HG03135 (cell line): ENCODE results near the gene CRISPLD2.

ENCODE experiments used
- ATAC-seq: cut with Tn5 transposase; IDR thresholded peaks from one replicate; pipeline ENCODE4 v1.9.1; 2021; ENCODE audit warnings: mild to moderate bottlenecking, moderate library complexity; ENCODE audit not compliant: unreplicated experiment

The CRISPLD2 gene, protein sequence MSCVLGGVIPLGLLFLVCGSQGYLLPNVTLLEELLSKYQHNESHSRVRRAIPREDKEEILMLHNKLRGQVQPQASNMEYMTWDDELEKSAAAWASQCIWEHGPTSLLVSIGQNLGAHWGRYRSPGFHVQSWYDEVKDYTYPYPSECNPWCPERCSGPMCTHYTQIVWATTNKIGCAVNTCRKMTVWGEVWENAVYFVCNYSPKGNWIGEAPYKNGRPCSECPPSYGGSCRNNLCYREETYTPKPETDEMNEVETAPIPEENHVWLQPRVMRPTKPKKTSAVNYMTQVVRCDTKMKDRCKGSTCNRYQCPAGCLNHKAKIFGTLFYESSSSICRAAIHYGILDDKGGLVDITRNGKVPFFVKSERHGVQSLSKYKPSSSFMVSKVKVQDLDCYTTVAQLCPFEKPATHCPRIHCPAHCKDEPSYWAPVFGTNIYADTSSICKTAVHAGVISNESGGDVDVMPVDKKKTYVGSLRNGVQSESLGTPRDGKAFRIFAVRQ

DNA sequence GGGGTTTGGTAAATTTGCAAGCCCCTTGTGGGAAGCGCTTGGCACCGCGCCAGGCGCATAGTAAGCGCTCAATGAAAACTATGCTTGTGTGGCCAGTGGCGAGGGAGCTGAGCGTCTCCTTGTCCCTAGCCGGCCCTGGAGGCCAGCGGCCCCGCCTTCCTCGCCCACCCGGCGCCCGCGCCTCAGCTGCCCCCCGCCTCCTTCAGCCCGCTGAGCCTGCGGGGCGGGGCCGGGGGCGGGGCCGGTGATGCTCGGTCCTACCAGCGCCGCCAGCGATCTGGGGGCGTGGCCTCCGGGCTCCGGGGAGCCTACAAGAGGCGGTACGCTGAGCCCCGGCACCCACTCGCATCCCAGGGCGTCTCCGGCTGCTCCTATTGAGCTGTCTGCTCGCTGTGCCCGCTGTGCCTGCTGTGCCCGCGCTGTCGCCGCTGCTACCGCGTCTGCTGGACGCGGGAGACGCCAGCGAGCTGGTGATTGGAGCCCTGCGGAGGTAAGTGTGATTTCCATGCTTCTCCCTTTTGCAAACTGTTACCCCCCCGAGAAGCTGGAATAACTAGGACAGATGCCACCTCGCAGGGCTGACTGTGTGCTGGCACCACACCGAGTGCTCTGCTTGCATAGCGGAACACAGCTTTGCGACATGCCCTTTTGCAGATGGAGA is at the start of gene CRISPLD2:
Gene CRISPLD2 (plus strand): TSS at position 342 of the 661 bp plus-strand sequence. CDS start 18,511 bp downstream, outside the sequence.
- ATAC-seq, result no peak

DNA sequence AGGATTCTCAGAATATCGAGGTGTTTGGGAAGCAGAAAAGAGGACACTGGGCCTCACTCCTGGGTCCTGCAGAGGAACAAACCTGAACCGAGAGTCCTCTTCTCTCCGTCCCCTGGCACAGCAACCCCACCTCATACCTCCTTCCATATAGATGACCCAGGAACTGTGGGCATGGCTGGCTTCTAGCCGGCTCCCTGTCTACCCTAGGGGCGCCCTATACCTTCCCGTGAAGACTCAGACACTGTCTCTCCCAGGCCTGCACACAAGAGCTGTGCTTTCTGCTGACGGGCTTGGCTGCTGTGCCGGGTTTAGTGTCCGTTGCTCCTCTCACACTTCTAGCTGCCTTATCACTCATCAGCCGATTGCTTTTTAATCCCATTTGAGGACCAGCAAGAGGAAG is 46.5 kb upstream of the CRISPLD2 start:
- no peak for ATAC-seq

DNA sequence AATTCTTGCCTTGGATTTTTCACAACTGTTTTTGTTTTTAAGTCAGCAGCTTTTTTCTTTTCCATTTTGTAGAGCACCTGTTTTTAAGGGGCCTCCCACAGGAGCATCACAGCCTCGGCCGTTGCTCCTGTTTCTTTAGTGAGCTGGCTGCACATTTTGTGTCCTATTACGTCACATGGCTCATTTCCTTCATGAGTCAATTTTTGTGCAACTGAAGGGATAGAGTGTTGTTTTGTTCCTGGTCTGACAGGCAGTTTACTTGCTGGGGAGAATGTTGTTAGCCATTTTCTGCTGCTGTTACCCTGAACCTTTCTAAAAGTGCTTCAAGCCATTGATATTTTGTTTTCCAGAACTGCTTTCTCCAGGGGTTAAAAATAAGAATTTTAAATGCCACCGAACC is 45.0 kb upstream of the CRISPLD2 start:
- ATAC-seq, result no peak

DNA sequence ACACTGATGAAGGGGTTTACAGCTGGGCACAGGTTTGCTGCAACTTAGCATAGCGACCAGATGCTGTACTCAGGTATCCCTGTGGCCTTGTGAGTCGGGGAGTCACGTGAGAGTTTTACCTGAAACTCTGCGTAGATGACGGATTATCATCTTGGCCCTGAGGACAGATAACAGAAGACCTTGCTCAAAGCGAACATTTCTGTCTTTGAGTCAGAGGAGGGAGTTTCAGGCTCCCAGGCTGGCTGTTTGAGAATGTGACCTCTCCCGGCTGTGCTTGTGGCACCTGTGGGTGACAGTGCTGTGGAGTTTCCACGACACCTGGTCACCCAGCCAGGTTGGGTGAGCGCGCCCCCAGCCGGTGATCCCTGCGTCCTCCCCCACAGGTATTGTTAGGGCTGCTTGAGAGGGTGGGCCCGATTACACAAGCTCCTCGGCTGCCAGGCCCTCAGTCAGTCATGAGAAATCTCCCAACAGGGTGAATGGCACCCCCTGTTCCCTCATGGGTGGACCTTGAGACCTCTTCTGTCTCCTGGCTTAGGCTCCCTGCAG is 44.4 kb upstream of the CRISPLD2 start:
- ATAC-seq, result no peak

DNA sequence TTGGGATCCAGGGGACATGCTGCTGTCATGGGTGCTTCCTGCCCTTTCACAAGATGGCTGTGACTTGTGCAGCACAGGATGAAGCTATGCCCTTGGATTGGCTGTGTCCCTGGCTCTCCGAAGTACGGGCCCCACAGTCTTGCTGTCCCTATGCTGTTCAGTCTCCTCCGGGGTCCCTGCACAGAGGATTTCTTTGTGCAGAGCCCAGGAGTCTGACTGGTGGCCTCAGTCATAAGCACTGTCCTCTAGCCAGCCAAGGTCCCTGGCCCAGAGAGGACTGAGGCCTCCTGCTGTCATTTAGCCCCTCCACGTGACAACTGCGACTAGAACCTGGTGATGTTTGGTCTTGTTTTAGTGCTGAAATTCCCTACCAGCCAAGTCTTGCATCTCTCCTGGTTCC is 42.4 kb upstream of the CRISPLD2 start:
- no peak for ATAC-seq

DNA sequence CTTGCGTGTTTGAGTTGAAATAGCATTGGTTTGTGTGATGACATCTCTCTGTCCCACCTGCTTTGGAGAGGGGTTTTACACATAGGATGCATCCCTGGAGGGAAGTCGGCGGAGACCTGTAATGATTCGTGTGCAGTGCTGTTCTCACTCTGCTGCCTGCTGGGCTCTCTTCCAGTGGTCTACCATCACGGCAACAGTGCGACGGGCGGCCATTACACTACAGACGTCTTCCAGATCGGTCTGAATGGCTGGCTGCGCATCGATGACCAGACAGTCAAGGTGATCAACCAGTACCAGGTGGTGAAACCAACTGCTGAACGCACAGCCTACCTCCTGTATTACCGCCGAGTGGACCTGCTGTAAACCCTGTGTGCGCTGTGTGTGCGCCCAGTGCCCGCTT is 41.1 kb upstream of the CRISPLD2 start:
- ATAC-seq, result no peak

DNA sequence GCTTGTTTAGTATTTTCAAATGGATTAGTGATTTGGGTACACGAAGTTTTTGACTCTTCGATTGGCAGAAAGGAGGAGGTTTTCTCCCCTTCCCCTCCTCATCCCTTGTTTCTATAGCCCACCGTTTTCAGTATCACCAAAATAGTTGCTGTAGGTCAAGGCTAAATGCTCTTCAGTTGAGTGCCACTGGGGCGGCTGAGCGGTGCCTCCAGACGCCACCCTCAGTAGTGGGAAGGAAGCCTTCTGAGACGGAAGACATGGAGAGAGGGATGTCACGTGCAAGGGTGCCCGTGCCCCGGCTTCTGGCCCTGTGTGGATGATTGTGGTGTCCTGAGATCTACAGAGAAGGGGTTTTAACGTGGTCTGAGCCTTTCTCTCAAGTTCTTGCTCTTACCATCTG is 39.7 kb upstream of the CRISPLD2 start:
- ATAC-seq, result no peak

DNA sequence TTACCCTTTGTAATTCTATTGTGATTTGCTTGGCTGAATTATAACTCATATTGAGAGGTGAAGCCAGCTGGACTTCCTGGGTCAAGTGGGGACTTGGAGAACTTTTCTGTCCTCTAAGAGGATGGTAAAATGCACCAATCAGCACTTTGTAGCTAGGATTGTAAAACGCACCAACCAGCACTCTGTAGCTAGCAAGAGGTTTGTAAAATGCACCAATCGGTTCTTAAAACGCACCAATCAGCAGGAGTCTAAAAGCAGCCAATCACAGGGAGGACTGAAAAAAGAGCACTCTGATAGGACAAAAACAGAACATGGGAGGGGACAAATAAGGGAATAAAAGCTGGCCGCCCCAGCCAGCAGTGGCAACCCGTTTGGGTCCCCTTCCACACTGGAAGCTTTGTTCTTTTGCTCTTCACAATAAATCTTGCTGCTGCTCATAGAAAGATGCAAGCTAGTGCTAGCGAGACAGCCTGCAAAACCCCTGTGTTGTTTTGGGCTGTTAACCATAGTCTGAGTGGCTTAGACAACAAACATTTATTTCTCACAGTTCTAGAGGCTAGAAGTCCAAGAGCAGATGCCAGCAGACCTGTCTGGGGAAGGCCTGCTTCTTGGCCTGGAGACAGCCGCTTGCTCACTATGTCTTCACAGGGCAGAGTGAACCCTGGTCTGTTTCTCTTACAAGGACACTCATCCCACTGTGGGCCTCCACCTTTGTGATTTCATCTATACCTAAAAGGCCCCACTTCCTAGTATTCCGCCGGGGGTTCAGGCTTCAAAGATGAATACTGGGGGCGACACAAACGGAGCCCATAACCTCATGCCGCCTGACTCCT is 39.0 kb upstream of the CRISPLD2 start:
- ATAC-seq, result no peak

DNA sequence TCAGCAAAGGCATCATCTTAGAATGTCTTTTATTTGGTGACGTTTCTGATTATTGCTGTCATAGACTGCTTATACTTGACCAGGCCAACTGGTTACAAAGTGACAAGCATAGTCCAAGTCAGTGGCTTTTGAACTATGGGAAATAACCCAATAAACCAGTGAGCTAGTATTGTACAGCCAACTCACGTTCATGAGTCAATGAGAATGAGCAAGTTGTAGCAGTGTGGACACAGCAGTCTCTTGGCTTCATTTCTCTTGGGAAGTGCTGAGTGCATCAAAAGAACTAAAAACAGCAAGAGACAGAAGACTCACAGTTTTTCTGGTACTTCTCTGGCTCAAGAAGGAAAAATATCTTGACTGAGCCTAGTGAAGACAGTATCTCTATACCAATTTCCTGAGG is 36.9 kb upstream of the CRISPLD2 start:
- ATAC-seq, result no peak

DNA sequence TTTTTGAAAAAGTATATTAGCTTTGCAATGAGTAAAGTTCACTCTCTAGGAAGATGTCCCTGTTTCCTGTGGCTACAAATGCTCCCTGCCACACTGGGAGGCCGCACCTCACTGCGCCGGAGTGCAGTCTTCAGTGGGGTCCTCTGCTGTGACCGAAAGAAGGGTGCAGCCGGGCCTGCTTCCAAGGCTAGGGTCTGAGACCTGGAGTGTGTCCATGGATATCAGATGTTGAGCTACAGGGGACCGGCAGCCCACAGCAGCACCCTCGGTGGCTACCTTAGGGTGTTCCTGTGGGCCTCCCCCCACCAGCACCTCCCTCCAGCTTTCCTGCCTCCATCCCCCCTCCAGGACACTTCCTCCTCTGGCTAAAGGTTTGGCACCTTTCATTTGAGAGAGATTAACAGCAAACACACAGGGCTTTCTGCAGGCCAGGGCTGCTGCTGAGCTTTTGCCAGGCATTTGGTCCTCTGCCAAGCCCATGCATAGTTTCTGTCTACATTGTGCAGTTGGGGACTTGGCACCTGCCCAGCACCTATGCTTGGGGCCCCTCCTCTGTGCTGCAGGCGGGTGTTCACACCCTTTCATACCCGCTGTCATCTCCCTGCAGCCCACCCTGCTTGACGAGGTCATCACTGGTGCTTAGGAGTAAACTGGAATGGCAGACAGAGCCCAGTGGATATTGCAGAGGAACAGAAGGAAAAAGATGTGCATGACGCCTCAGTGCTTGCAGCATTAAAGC is 33.8 kb upstream of the CRISPLD2 start:
- no peak for ATAC-seq

DNA sequence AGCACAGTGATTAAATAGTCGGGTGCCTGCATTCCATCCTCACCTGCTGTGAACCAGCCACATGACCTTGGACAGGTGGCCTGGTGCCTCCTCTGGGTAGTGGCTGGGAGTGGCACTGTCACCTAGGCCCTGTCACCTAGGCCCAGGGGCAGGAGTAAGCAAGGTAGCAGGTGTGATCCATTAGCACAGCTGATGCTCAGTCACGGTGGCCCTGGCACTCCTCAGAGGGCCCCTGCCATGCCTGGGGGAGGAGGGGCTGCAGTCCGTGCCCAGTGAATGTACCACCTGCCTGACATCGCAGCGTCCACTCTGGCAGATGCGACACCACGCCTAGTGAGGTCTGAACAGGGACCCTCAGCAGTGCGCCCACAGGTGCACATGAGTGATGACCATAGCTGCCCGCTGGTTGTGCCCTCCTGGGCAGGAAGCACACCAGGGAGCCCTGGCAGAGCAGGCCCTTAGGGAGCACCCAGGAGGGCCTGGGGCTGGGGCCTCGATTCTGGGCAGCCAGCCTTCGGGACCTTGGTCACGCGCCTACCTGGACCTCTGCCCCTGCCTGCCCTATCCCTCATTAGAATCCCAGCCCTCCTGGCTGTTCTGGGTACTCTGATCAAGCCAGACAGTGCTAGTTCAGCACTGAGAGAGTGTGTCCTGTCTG is 33.1 kb upstream of the CRISPLD2 start:
- ATAC-seq, result no peak

DNA sequence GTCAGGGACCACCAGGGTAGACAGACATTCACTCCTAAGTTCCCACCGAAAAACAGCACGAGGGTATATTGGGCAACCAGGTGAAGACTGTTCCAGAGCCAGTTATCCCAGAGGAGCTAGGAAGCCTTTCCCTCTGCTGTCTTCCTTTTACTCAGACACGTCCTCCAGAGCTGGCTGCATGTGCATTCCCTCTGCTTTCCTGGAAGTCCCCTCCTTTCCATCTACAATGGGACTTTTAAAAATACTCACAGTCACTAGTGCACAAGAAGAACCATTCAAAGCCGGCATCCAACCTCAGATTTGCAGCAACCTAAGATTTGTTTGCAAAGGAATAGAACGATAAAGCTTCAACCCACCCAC is 32.5 kb upstream of the CRISPLD2 start:
- ATAC-seq, result no peak

DNA sequence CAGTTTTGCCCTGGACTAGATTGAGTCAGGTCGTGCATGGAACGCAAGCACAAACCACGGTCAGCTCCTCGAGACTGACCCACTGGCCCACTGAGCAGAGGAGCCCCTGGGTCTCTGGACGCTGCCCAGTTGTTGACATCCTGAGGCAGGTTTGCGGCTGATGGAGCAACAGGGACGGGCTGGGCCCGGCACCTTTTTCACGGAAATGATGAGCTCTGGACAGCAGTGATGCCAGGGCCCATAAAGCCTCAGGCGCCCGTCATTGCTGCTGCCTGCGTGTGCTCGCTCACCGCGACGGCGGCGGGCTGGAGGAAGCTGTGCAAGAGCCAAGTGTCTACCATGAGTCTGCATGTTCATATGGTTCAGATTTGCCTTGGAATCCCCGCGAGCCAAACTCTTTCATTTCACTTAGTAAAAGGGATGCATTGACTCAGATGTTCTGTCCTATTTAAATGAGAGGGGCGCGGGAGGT is 30.8 kb upstream of the CRISPLD2 start:
- ATAC-seq, result no peak

DNA sequence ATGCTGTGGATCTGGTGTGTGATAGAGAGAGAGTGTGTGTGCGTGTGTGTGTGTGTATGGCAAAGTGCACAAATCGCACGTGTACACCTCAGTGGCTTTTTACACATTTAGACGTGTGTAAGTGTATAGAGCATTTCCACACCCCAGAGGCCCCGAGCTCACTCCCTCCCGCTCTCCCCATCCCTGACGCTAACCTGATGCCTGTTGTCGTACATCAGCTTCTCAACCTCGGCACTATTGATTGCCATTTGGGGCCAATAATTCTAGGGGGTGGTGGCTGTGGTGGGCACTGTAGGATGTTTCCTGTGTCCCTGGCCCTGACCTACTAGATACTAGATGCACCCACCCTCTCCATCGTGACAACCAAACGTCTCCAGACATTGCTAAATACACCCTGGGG is 30.4 kb upstream of the CRISPLD2 start:
- ATAC-seq, result no peak

DNA sequence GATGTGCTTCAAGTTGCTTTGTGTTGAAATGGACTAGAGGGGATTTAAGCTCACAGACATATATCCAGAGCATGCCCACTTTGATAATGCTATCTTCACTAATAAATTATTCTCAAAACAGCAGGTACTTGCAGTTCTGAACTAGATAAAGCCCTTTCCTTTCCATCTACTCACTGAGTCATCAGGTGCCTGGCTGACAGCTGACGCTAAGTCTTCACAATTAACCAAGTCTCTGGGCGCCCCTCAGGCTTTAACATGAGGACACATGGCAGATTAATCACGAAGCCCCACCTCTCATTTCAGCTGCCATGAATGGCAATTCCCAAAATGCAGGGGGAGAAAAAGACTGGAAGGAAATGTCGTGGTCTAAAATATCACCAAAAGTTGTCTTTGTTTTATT is 29.5 kb upstream of the CRISPLD2 start:
- no peak for ATAC-seq

DNA sequence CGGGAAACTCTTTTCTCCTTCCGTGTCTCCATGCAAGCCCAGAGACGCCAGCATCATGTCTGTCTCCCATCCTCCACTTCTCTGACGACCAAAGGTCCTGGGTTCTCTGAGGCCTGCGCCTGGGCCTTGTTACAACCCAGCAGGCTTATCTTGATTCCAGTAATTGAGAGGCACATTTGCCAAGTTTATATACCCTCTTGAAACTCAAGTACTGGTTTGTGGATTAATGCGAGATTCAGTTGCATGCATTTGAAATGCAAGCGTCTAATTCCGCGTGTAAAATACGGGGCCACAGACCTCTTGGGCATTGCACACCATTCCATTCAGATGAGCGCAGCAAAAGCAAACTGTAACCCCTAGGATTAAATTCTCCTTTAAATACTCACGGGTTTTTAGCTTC is 28.7 kb upstream of the CRISPLD2 start:
- ATAC-seq, result no peak

DNA sequence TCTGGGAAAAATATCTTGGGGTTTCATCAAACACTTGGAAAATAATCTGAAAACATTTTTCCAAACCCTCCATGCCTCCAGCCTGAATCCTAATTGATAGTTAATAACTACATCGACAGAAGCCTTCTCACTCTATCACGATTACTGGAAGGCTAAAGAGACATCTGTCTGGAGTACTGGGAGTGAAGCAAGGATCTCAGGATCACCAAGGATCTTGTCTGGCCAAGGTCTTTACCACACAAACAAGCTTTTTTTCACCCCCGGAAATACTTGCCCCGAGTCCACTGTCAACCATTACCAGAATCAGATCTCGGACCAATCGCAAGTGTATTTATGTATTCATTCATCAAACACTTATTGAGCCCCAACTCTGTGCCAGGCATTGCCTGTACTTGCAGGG is 28.3 kb upstream of the CRISPLD2 start:
- no peak for ATAC-seq

DNA sequence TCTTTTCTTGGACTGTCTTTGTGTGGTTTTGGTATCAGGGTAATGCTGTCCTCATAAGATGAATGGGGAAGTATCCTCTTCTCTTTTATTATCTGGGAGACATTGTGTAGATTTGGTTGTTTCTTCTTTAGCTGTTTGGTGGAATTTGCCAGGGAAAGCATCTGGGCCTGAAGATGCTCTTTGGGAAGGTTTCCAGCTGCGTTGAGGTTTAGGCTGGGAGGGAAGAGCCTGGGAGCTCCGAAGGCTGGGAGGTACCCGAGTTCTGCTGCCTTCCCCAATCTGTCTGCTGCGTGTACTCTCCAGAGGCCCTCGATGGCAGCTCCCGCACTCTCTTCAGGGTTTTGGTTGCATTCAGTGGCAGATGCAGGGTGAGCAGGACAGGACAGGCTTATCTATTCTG is 25.6 kb upstream of the CRISPLD2 start:
- ATAC-seq, result no peak

DNA sequence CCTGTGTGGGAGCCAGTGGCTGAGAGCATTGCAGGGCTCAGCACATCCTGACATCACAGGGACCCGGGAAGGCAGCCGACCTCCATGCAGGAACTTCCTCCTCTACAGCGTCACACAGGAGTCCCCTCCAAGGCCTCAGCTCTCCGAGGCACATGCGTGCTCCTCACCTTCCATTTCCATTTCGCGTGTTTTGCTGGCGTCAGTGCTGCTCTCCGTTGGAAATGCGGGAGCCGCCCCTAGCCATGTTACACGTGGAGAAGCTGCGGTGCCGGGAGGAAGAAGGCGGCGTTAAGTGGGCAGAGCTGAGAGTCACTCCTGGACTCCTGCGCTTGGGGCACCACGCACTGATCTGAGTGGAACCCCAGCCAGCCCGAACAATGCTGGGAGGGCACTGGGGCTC is 25.2 kb upstream of the CRISPLD2 start:
- ATAC-seq, result no peak
